PC-3 (cell line): ENCODE results near the gene PTCH1. TPM values are rescaled to one million over a fixed set of nuclear protein-coding genes. Genes with fewer than 3 reads are reported as not detected.

ENCODE experiments used
- ATAC-seq: fragments of 200-7000 bp; cut with Tn5 transposase; 2 replicates; pipeline ENCODE4 v1.9.1; 2020; ENCODE audit warnings: mild to moderate bottlenecking, moderate library complexity
- BruUV-seq: library from RNA; stranded (reverse); fragments of 400-500 nt; replicated peaks from 2 replicates; lab custom pipeline; 2021; lab: Mats Ljungman, UMichigan
- CTCF ChIA-PET: fragments of 300-600 bp; sonication (Branson Sonifier 250); formaldehyde crosslinking; loops from one replicate; lab custom pipeline; 2022; ENCODE audit warnings: antibody characterized with exemption; lab: Charles Lee
- POLR2A ChIA-PET: fragments of 300-600 bp; sonication (Branson Sonifier 250); formaldehyde crosslinking; loops from one replicate; lab custom pipeline; 2022; ENCODE audit warnings: antibody characterized with exemption; ENCODE audit not compliant: unreplicated experiment; lab: Charles Lee
- DNase-seq: peaks from one replicate; pipeline ENCODE4 v3.0.0-alpha.2; 2015
- H2AFZ ChIP-seq: fragments of 300-600 bp; sonication (generic); 2 replicates; pipeline ENCODE4 v1.6.0; 2016; ENCODE audit warnings: antibody characterized with exemption, low read length
- H3F3A ChIP-seq: fragments of 300-600 bp; sonication (generic); one replicate; pipeline ENCODE4 v1.6.0; 2017; ENCODE audit warnings: antibody characterized with exemption, low read length, control low read depth, mild to moderate bottlenecking; ENCODE audit not compliant: unreplicated experiment
- H3K27ac ChIP-seq: fragments of 300-600 bp; sonication (generic); 2 replicates; pipeline ENCODE4 v1.5.1; 2016; ENCODE audit warnings: mild to moderate bottlenecking, low read length
- H3K27me3 ChIP-seq: fragments of 300-600 bp; sonication (generic); 2 replicates; pipeline ENCODE4 v1.6.1; 2016; ENCODE audit warnings: low read length, mixed read lengths
- H3K36me3 ChIP-seq: fragments of 300-600 bp; sonication (generic); 2 replicates; pipeline ENCODE4 v1.6.1; 2016; ENCODE audit warnings: low read depth, mixed run types, low read length, mixed read lengths
- H3K4me1 ChIP-seq: fragments of 300-600 bp; sonication (generic); 2 replicates; pipeline ENCODE4 v1.5.1; 2016; ENCODE audit warnings: low read length; ENCODE audit not compliant: insufficient read depth
- H3K4me2 ChIP-seq: fragments of 300-600 bp; sonication (generic); 2 replicates; pipeline ENCODE4 v1.6.0; 2016; ENCODE audit warnings: low read length
- H3K4me3 ChIP-seq: fragments of 300-600 bp; sonication (generic); 2 replicates; pipeline ENCODE4 v1.5.1; 2016; ENCODE audit warnings: mild to moderate bottlenecking, low read length, mixed read lengths
- H3K79me2 ChIP-seq: fragments of 300-600 bp; sonication (generic); 2 replicates; pipeline ENCODE4 v1.6.1; 2017; ENCODE audit warnings: low read length, mixed read lengths
- H3K9ac ChIP-seq: fragments of 300-600 bp; sonication (generic); 2 replicates; pipeline ENCODE4 v1.6.0; 2016; ENCODE audit warnings: mild to moderate bottlenecking, low read length
- H3K9me2 ChIP-seq: fragments of 300-600 bp; sonication (generic); replicated peaks from 2 replicates; pipeline ENCODE4 v1.6.1; 2016; ENCODE audit warnings: mixed run types, low read length, mixed read lengths
- H3K9me3 ChIP-seq: fragments of 300-600 bp; sonication (generic); 2 replicates; pipeline ENCODE4 v1.6.1; 2016; ENCODE audit warnings: low read length, mixed read lengths
- H4K20me1 ChIP-seq: fragments of 300-600 bp; sonication (generic); 2 replicates; pipeline ENCODE4 v1.6.1; 2016; ENCODE audit warnings: low read length, mixed read lengths
- CTCF ChIP-seq: fragments of 300-600 bp; sonication (generic); conservative IDR thresholded peaks from 2 replicates; pipeline ENCODE4 v1.5.1; 2017; ENCODE audit warnings: antibody characterized with exemption, low read depth, mild to moderate bottlenecking, low read length
- EZH2 ChIP-seq: fragments of 300-600 bp; sonication (generic); IDR thresholded peaks from one replicate; pipeline ENCODE4 v1.6.1; 2017; ENCODE audit warnings: antibody characterized with exemption, mild to moderate bottlenecking, low read length; ENCODE audit not compliant: unreplicated experiment
- EZH2phosphoT487 ChIP-seq: fragments of 300-600 bp; sonication (generic); IDR thresholded peaks from 2 replicates; pipeline ENCODE4 v1.6.1; 2018; ENCODE audit warnings: mild to moderate bottlenecking, antibody characterized with exemption, low read length, borderline replicate concordance
- intact Hi-C: fragments of 100-400 bp; cut with micrococcal nuclease; formaldehyde crosslinking; loops from 2 replicates; pipeline ENCODE4 v1.9.0; 2023
- total RNA-seq: library from RNA; depleted of rRNA; stranded (reverse); fragments of >200 nt; gene quantifications from 2 replicates; pipeline ENCODE4 v1.2.3, GENCODE V29; 2014

Gene PTCH1
- total RNA-seq, 1 experiment from 2014 or later = 0.77 TPM

- no peaks in the 10 kb centered on the region for H3K27me3 ChIP-seq
- ChIA-PET CTCF (no interaction called here), POLR2A (no interaction called here)
- ATAC-seq (no peak), DNase-seq (no peak)
- H3K9me3 ChIP-seq = no peaks in the 10 kb centered on the region
- H3K27ac ChIP-seq = no peak overlapping the region
- intact Hi-C loops = no loop called here
- no peak overlapping the region for H3K4me3 ChIP-seq
- no peak overlapping the region for H3K9ac ChIP-seq
- H3K9me2 ChIP-seq = no peaks in the 10 kb centered on the region
- H3K79me2 ChIP-seq = no peaks in the 10 kb centered on the region
- H3K36me3 ChIP-seq = no peaks in the 10 kb centered on the region
- TF ChIP-seq EZH2phosphoT487 (no peak), CTCF (no peak), EZH2 (no peak)
- BruUV-seq = no TSS peak
- H2AFZ ChIP-seq = no peak overlapping the region
- H3K4me1 ChIP-seq = no peaks in the 10 kb centered on the region
- H3K4me2 ChIP-seq = no peak overlapping the region
- H3F3A ChIP-seq = no peaks in the 10 kb centered on the region
- no peaks in the 10 kb centered on the region for H4K20me1 ChIP-seq
Measured at GRCh38 chr9:95461448-95462248, 55.1 kb downstream of the PTCH1 start.

GRCh38 chr9:95460518-95461164 is 56.1 kb downstream of the PTCH1 start:
- intact Hi-C loops = no loop called here
- no peaks in the 10 kb centered on the region for H3K9me3 ChIP-seq
- BruUV-seq = no TSS peak
- no peaks in the 10 kb centered on the region for H3F3A ChIP-seq
- no peaks in the 10 kb centered on the region for H3K79me2 ChIP-seq
- DNase-seq (no peak), ATAC-seq (no peak)
- POLR2A ChIA-PET = no interaction called here
- no peak overlapping the region for H3K4me3 ChIP-seq
- no peaks in the 10 kb centered on the region for H4K20me1 ChIP-seq
- no peaks in the 10 kb centered on the region for H3K9me2 ChIP-seq
- no peak overlapping the region for H3K27ac ChIP-seq
- H3K4me2 ChIP-seq = no peak overlapping the region
- H2AFZ ChIP-seq = no peak overlapping the region
- no peaks in the 10 kb centered on the region for H3K27me3 ChIP-seq
- no peak overlapping the region for H3K9ac ChIP-seq
- H3K4me1 ChIP-seq = no peaks in the 10 kb centered on the region
- TF ChIP-seq EZH2 (no peak), CTCF (no peak), EZH2phosphoT487 (no peak)
- no peaks in the 10 kb centered on the region for H3K36me3 ChIP-seq
- CTCF ChIA-PET = no interaction called here
